GM12892 (cell line): ENCODE results near the gene TADA2B.
"Not testable (repeated sequence)": the region's sequence is repeated elsewhere in the genome, so short reads cannot be mapped to it uniquely, and the experiment has no call there.

Experiments
- DNase-seq: peaks from one replicate; pipeline ENCODE4 v3.0.0; 2011; ENCODE audit not compliant: insufficient read length
- FAIRE-seq: peaks from 2 replicates; lab custom pipeline; 2011; peaks lifted over from hg19 to GRCh38; lab: Jason Lieb, UNC
- POLR2A ChIP-seq: IDR thresholded peaks from 2 replicates; pipeline ENCODE4 v1.6.1; 2011; ENCODE audit warnings: low read depth, low read length, control low read depth
- POLR2AphosphoS5 ChIP-seq: IDR thresholded peaks from 2 replicates; pipeline ENCODE4 v1.6.1; 2011; ENCODE audit warnings: low read depth, low read length, control low read depth
- TAF1 ChIP-seq: IDR thresholded peaks from 2 replicates; pipeline ENCODE4 v1.6.1; 2011; ENCODE audit warnings: low read depth, mild to moderate bottlenecking, control low read depth, low read length, borderline replicate concordance

TADA2B gene

DNA sequence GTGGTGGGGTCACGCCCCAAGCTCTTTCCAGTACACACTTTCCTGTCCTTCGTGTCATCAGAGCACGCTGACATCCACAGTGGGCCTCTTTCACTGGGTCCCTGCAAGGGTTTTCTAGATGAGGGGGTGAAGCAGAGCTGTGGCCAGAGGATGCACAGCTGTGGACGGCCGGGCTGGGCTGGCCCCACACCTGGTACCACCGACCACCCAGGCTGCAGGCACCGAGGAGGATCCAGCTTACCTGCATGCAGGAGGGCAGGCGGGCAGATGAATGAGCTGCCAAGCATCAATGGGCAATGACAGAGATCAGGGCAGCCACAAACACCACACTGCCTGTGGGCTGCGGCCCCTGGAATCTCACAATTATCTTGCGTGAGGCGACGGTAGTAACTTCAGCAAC is 34.2 kb downstream of the TADA2B start:
- no peak for DNase-seq
- no peak for FAIRE-seq
- TF ChIP-seq POLR2A (no peak), POLR2AphosphoS5 (no peak), TAF1 (no peak)

DNA sequence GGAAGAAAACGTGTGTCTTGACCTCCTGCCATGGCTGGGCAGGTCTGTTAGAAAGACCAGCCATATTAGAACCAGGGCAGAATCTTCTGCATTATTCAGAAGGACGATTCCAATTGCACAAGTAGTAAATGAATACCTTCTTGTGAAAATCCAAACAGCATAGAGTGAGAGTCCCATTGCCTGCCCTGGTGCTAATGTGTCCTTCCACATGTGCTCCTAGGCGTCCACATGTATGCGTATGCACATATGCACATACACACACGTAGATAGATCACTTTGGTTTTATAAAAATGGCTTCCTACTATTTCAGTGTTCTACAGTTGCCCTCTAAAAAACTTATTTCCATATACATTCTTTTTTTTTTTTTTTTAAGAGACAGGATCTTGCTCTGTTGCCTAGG is 34.9 kb downstream of the TADA2B start:
- TF ChIP-seq POLR2A (no peak), TAF1 (no peak), POLR2AphosphoS5 (no peak)
- DNase-seq, result no peak
- FAIRE-seq, result no peak

DNA sequence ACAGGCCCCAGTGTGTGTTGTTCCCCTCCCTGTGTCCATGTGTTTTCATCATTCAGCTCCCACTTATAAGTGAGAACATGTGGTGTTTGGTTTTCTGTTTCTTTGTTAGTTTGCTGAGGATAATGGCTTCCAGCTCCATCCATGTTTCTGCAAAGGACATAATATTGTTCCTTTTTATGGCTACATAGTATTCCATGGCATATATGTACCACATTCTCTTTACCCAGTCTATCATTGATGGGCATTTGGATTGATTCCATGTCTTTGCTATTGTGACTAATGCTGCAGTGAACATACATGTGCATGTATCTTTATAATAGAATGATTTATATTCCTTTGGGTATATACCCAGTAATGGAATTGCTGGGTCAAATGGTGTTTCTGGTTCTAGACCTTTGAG is 36.3 kb downstream of the TADA2B start:
- DNase-seq, FAIRE-seq: not testable (repeated sequence)

DNA sequence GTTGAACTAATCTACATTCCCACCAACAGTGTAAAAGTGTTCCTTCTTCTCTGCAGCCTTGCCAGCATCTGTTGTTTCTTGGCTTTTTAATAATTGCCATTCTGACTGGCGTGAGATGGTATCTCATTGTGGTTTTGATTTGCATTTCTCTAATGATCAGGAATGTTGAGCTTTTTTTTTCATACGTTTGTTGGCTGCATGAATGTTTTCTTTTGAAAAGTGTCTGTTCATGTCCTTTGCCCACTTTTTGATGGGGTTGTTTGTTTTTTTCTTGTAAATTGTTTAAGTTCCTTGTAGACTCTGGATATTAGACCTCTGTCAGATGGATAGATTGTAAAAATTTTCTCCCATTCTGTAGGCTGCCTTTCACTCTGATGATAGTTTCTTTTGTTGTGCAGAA is 36.7 kb downstream of the TADA2B start:
- not testable (repeated sequence) for DNase-seq, FAIRE-seq

DNA sequence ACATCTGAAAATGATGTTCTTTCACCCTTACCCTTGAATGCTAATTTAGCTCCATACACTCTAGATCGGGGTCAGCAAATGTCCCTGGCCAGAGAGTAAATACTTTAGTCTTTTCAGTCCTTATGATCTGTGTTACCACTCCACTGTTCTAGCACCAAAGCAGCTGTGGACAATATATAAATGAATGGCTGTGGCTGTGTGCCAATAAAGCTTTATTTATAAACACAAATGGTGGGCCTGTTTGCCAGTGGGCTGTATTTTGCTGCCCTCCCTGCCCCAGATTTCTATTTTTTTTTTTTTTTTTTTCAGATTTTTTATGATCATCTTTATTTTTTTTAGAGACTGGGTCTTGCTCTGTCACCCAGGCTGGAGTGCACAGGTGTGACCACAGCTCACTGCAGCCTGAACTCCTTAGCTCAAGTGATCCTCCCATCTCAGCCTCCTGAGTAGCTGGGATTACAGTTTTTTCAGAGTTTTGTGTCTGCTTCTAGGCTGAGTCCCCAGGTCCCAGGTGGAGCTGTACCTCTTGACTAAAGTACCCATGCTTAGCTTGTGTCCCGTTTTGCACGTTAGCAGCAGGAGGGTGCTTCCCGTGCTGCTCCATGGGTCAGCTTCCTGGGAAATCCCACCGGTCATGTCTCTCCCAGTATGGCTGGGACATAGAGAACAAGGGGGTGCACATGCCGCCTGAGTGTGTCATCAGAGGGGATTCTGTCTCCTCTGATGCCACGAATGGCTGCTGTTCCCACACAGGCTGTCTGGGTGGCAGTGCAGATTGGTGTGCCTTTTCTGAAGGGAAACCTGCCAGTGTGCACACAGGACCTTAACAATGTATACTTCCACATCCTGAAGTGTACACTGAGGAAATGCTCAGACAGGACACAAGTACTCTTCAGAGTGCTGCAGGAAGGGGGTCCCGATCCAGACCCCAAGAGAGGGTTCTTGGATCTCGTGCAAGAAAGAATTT is 40.7 kb downstream of the TADA2B start:
- TF ChIP-seq POLR2AphosphoS5, result no peak
- TF ChIP-seq TAF1, result no peak
- no peak for TF ChIP-seq POLR2A
- DNase-seq, result no peak
- no peak for FAIRE-seq

DNA sequence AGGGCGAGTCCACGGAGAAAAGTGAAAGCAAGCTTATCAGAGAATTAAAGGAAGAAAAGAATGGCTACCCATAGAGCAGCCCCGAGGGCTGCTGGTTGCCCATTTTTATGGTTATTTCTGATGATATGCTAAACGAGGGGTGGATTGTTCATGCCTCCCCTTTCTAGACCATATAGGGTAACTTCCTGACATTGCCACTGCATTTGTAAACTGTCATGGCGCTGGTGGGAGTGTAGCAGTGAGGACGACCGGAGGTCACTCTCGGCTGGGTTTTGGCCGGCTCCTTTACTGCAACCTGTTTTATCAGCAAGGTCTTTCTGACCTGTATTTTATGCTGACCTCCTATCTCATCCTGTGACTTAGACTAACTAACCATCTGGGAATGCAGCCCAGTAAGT is 41.4 kb downstream of the TADA2B start:
- FAIRE-seq, DNase-seq: not testable (repeated sequence)

DNA sequence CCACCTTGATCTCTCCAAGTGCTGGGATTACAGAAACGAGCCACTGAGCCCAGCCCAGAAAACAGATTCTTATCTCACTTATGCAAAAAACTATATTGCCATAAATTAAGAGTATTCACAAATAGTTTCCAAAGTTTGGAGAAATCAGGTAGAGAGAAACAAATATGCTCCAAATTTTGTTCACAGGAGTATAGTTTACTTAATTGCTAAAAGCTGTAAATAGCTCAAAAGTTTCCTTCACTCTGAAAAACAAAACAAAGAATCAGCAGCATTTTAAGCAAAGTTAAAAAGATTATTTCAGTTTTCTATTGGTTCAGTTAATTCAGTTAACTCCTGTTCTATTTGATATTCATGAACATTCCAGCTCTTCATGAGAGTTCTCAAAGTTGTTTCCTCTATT is 43.2 kb downstream of the TADA2B start:
- no peak for FAIRE-seq
- no peak for DNase-seq
- TF ChIP-seq POLR2AphosphoS5, result no peak
- TF ChIP-seq POLR2A, result no peak
- TF ChIP-seq TAF1, result no peak

DNA sequence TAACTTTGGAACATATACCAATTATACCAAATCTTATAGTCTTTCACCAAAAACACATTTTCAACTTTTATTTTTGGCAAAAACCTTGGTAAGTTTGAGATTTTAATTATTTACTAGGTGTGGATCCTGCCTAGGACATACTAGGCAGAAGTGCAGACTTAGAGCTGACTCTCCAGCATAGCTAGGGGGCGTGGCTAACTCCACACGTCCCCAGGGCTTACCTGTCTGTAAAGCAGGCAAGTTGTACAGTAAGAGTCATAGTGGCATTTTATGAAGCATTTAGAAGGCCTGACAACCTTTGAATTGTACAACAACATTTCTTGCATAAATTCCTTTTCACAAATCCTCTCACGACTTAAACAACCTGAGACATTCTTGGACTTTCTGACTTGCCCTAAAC is 43.9 kb downstream of the TADA2B start:
- TF ChIP-seq POLR2A (no peak), POLR2AphosphoS5 (no peak), TAF1 (no peak)
- DNase-seq, result no peak
- FAIRE-seq, result no peak

DNA sequence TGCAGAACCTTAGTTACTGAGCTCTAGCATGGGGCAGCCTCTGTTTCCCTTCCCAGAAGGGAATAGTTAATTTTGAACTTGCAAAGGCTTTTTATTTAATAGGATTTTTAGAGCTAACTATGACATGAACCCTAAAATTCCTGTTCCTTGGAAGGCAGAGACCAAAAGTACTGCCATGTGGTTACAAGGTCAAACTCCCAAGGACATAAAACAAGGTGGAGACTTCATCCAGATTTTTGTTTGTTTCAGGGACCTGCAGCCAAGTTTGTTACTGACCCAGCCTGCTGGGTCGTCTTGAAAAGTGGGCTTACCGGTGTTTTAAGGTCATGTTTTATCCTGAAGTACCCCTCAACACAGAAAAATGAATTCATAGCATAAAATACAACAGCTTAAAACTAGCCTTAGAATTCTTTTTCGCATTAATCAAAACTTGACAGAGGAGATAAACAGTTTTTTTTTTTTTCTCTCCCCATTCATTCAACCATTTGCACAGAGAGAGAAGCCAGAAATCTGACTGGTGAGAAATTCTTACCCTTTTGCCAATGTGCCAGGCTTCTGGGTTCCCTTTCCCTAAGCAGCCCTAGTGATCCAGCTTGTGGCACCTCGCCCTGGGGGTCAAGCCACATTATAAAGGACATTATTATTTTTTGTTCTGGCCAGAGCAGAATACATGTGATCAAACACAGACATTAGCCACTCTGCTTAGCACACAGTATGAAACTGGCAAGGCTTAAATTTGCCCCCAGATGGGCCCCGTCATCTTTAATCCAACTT is 46.2 kb downstream of the TADA2B start:
- no peak for DNase-seq
- TF ChIP-seq POLR2AphosphoS5, result no peak
- TF ChIP-seq TAF1, result no peak
- no peak for TF ChIP-seq POLR2A
- FAIRE-seq, result no peak

DNA sequence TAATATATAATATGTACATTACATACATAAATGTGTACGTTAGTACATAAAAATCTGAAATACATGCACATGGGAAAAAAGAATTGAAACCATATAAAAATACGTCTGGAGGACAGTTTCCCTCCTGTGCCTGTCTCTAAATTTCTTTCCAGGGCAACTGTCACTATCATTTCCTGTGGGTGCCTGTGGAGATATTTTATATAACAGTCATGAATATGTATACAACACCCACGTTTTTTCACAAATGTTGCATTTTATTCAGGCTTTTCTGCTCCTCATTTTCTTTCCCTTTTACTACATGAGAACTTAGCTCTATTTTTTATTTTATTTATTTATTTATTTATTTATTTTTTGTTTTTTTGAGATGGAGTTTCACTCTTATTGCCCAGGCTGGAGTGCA is 48.9 kb downstream of the TADA2B start:
- no peak for FAIRE-seq
- no peak for TF ChIP-seq POLR2A
- no peak for TF ChIP-seq POLR2AphosphoS5
- TF ChIP-seq TAF1, result no peak
- DNase-seq, result no peak

DNA sequence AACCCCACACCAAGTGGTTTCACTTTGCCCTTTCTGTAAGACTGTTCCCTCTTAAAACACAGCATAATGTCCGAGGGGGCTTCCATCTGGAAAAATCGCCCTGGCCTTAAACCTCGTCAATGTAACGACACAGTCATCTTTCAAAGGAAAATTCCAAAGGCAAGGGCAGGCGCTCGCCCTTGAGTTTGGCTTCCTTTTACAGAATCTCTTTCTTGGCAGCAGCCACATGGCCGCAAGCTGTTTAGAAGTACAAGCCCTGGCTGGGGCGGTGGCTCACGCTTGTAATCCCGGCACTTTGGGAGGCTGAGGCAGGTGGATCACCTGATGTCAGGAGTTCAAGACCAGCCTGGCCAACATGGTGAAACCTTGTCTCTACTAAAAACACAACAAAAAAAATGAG is 51.7 kb downstream of the TADA2B start:
- FAIRE-seq, result no peak
- TF ChIP-seq POLR2A (no peak), POLR2AphosphoS5 (no peak), TAF1 (no peak)
- DNase-seq, result no peak

DNA sequence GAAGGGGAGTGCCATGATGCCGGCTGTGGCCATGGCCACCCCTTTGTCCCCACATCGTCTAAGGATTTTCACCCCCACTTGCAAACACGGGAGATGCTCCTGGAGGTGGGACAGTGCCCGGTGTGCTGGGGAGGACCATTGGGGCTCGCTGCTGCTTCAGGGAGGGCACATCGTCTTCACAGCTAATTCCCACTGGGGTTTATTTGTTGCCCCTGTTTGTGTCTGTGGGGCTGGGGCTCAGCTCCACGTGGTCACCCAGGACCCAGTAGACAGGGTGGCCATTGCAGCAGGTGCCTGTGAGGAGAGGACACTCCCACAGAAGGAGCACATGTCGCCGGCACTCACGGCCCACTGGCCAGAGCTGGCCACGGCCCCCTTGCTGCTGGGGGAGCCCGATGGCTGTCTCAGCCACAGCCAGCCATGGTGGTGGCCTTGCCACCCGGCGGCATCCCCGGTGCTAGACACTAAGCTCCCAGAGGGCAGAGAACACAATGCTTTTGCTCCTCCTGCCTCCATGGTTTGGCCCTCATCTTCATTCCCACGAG is 52.5 kb downstream of the TADA2B start:
- TF ChIP-seq POLR2A, result no peak
- no peak for TF ChIP-seq TAF1
- no peak for TF ChIP-seq POLR2AphosphoS5
- FAIRE-seq, result no peak
- DNase-seq, result no peak

DNA sequence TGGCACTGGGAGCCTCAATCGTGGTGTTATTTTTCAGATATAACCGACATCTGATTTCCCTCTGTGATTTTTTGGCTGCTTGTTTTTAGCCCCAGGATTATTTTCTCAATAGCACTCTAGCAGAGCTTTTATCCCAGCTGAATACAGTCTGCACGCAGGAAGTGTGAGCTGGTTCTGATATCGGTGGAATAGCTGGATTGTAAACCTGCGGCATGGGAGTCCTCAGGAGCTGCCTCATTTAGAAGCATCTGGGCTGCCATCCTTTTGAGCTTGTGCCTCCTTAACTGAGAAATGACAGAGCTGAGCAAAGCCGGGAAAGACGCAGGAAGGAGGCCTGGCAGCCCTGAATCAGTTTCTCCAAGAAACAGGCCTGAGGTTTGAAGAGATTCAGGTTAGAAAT is 53.1 kb downstream of the TADA2B start:
- FAIRE-seq, result no peak

More for the DNA sequence above, 53.1 kb downstream of the TADA2B start:
- no peak for DNase-seq
- TF ChIP-seq POLR2AphosphoS5 (no peak), POLR2A (no peak), TAF1 (no peak)
